Endometrial microvascular endothelial cells (primary cell): ENCODE measurements around the gene ODAPH. TPM values are rescaled to one million over a fixed set of nuclear protein-coding genes. Genes with fewer than 3 reads are reported as not detected.

Experiments used
- total RNA-seq: library from RNA; depleted of rRNA; stranded (reverse); fragments of >200 nt; gene quantifications from one replicate; pipeline ENCODE4 v1.2.3, GENCODE V29; 2015; ENCODE audit errors: inconsistent ontology term

The ODAPH gene
- total RNA-seq, 1 donor from 2014 or later = not detected

Other genes starting within 250 kb of the ODAPH start
- 18.0 TPM for gene RCHY1, start 41.7 kb upstream of the ODAPH start, total RNA-seq
- 4.9 TPM for gene THAP6, start 41.6 kb upstream of the ODAPH start, total RNA-seq
- not detected for gene CDKL2, start 74.5 kb downstream of the ODAPH start, total RNA-seq
- gene G3BP2, start 117.3 kb downstream of the ODAPH start, total RNA-seq = 174 TPM
- 64.7 TPM for gene USO1, start 168.5 kb downstream of the ODAPH start, total RNA-seq